HG03045 (cell line): ENCODE data around the gene NFIA.
"Not testable (repeated sequence)": the region's sequence is repeated elsewhere in the genome, so short reads cannot be mapped to it uniquely, and the experiment has no call there.

Experiments used
- ATAC-seq: cut with Tn5 transposase; IDR thresholded peaks from one replicate; pipeline ENCODE4 v1.9.1; 2021; ENCODE audit warnings: mild to moderate bottlenecking, moderate library complexity; ENCODE audit not compliant: unreplicated experiment

The NFIA gene

DNA sequence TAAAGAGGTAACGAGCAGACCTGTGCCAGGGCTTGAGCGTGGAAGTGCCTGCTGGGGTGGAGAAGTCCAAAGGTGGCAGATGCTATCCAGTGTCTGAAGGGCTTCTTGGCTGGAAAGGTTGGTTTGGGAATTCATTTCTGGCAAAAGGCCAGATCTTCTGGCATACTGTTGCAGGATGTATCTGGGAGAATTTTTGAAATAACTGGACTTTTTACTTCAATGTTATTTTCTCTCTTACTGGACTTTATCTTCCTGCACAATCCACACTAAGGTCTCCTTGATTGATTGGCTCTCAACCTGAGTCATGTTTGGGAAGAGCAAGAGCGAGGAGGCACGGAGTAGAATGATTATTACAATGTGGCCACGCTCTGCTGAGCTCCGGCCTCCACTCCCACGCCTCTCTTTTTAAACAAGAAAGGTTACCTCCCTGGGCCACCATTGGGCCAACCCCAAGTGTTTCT, 364.2 kb downstream of the NFIA start:
- ATAC-seq = no peak

DNA sequence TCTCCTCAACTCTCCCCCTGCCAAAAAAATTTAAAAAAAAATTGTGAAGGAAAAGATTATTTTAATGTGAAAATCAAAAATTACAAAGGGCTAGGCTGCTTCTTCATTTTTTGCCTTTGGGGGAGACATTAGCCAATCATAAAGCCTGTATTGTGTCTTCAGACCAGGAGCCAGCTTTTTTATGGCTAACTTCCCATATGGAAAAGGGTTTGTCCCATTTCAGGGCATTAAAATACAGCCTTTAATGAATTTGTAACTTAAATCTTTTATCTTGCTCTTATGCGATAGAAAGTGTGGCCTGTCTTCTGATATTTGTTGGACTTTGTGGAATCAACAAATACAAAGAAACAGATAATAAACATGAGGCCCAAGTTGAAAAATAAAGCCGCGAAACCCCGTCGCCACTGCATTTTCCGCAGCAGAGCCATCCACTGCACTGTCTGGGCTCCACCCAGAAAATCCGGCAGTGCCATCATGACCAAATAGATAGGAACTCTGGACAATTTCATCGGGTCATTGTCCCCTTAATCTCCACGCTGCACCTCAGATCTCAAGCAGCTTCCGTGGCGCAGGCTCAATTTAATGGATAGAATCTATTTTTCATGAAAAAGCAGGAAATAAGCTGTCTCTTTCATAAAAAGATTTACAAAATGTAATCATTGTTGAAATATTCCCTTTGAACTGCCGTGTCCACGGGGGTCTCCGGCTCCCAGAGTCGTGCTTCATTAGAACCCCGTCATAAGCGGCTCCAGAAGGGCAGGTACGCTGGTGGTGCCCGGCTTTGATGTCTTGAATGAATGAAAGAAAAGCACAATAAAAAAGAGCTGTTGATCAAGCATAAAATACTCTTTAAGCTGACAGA, 365.0 kb downstream of the NFIA start:
- no peak for ATAC-seq

DNA sequence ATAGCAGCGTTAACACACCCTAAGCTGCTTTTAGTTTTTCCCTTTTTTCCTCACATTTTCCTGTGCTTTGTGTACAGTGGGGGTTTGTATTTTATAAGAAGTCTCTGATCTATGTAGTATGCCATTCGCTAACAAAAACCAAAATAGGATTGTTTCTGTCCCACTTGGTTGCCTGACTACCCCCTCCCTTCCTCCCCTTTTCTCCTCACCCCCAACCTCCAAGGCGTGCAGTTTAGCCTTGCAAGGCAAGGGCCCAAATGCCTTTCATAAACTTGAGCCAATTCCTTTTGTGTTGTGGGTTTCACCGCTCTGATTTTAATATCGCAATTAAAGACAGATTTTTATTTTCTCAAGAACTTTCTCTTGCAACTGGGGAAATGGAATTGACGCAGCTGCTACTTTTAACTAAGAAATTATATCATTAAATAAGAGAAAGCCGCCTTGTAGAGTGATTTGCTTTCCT, 365.6 kb downstream of the NFIA start:
- ATAC-seq = no peak

DNA sequence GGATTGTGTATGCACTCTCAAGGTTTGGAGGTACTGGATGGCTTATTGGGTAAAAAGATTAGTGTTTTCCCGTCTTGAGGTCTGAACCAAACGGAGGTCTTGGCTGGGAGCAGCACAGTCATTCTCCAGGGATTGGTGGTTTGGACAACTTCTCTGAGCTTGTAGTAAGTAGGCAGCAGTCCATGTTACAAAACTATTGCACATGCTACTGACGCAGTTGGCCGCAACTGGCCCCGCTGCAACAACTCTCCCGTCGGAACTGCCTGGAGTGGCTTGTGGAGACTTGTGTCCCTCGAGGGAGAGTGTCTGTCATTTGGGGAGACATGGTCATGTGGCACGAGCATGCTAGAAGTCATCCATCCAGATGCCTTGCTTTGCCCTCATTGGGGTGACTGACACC, 366.6 kb downstream of the NFIA start:
- no peak for ATAC-seq

DNA sequence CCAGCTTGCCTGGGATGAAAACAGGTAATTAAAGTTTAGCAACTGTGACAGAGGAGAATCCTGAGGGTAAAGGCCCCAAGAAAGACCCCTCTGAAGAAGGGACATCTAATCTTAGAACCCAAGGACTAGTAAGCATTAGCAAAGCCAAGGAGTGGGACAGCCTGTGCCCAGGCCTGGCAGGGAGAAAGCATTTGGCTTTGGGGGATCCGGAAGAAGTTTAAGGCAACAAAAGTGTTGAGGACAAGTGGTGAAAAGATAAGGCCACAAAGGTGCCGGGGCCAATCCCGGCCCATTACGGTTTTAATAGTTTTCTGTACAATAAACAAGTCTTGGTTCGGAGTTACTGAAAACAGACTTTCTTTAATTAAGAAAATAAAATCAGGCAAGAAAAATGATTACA, 367.0 kb downstream of the NFIA start:
- ATAC-seq = no peak

DNA sequence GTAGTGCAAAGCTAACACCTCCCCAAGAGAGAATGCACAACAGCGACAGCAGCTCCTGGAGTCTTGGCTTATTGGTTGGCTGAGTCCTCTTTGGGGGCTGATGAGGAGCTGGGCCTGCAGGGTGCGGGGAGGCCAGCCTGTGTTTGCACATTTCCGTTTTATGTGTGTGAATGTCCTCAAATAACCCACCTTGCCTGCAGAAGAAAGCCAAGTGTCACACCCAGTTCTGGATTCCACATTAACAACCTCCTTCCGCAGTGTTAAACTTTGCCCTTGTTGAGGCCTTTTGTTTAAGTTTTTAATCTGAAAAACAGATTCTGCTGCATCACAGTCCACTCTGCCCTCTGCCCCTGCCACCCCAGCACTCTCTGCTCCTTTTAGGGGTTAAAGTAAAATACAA, 368.1 kb downstream of the NFIA start:
- no peak for ATAC-seq

DNA sequence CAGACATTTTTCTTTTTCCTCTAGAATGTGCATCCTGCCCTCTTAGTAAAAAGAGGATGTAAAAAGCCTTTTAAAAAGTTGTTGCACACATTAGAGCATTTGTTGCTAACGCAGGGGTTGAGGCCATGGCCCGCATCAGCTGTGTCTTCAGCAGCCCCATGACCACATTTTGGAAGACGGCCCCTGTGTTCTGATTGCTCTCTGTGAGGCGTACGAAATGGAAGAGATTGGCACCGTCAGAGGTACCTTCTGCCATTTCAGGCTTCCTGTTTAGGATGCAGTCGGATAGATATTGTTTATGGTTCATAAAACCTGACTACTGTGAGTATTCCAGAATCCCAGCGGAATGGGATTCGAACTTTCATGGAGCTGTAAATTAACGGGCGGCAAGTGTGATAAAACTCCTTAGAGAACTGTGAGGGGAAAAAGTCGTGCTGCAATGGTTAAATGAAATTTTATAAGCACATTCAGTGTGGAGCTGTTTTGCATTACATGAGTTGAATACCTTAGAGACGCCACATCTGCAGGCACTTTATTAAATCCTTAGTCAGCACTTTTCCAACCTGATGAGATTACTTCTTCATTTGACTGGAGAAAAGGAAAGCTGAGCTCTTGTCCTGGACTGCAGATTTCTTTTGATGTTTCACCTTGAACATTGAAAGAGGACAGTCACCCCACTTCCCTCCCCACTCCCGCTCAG, 368.7 kb downstream of the NFIA start:
- no peak for ATAC-seq

DNA sequence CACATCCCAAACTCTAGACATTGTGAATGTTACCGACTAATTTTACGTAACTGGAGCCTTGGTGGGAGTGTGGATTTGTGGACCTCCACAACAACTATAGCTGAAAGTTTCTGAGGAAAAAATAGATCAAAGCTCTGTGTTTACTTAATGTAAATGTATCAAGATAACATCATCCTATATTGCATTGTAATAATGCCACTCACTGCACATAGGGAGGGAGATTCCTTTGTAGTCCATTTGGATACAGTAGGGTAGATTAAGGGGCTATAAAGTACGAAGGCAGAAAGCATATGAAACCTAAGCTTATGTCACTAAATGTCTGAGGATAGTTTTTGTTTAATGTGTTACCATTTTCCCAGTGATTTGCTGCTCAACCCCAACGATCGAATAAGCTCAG, 369.2 kb downstream of the NFIA start:
- ATAC-seq = no peak

DNA sequence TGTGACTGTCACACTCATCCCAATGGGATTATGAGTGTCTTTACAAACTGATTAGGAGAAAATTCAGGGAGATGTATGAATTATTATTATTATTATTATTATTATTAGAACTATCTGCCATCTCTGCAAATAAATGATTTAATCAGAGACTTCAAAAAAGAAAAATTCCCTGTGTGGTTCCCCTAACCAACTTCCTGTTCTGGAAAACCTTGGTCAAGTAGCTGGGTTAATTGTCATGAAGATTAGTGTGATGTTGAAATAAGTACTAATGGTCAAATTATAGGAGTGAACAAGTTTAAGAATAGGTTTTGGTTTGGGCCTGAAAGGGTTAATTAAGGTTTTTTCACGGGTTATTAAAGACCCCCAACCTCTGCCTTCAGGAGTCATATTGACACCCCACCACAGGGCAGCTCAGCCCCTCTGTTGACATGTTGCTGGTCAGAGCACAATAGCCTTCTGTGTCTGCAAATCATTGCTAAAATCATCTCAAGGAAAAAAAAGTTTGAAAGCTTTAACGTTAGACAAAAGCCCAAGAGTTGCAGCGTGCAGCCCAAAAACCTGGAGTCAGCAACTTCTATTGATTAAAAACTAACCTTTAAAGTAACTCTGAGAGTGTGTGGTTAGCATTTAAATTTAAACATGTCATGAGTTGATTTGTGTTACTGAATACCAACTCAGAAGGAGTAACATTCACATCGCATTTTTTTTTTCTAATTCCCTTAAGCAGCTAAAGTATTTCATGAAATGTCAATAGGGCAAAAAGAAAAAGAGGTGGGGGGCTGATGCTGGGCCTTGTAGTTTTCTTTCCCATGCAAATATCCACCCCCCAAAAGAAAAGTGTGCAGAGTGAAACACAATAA, 370.0 kb downstream of the NFIA start:
- ATAC-seq = no peak

DNA sequence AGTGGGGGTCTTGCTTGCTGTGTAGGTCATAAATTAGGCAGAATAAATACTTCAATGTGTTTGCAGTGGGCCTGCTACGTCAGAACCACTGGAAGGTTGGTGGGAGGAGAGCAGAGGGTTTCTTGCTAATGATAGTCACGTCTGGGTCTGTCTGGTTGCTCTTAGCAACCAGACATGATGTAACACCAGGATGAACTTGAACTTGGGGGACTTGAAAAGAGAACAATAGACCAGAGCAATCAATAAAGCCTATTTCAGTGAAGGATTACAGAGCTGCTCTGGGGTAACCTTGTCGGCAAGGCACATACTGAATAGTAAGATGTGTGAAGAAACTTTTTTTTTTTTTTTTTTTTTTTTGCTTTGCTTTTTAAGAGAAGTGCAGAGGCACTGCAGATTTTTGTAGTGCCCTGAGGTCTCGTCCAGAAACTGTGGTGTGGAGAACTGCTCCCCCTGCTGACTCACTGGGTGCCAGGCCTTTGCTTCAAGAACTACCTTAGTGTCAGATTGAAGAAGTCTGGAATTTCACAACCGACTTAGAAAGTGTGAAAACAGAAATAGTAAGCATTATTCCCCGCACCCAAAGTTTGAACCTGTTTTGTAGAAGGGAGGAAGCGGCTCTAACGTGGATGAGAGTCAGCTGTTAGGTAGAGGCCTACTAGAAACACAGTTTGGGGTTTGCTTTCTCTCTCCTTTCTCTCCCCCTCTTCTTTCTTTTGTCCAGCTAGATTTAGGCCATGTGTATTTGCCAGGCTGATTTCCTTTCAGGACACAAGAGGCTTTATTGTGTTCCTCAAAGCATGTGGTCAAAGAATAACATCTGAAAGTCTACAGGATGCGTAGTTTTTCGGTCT, 371.0 kb downstream of the NFIA start:
- peak; percentile 90 for ATAC-seq

DNA sequence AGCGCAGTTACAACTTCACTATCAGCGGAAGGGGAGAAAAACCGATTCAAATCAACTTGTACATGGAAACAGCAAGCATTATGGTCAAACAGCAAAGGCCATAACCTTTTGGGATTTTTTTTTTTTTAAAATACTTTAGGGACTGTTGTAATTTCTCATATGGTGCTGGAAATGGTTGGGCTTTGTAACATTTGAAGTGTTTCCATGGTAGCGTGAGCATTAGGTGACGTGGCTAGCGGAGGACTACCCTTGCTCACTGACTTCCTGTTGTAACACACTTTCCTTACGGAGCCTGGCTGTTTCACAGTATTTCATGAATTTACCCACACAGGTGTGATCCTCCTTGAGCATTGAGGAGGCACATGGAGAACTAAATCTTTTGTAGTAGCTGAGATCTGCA, 373.0 kb downstream of the NFIA start:
- ATAC-seq = no peak

DNA sequence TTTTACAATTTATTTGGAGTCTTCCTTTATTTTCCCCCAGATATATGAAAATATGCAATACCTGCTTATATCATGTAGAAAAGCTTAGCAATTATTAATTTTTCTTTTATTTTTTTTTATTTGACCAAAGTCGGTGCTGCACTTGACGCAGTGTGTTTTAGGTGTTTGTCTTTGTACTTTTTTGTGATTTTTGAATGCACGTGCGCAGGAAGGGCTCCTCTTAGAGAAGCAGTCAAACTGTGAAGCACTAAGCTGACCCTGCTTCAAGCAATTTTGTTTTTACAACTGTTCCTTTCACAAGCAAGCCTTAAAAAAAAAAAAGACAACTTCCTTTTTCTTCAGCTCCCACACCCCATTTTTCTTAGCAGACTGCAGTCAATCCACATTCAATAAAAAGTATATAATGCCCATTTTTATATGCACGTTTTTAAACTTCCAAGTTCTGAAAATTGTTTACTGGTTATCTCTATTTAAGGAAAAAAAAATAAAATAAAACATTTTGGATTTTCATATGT, 375.2 kb downstream of the NFIA start:
- ATAC-seq = no peak

DNA sequence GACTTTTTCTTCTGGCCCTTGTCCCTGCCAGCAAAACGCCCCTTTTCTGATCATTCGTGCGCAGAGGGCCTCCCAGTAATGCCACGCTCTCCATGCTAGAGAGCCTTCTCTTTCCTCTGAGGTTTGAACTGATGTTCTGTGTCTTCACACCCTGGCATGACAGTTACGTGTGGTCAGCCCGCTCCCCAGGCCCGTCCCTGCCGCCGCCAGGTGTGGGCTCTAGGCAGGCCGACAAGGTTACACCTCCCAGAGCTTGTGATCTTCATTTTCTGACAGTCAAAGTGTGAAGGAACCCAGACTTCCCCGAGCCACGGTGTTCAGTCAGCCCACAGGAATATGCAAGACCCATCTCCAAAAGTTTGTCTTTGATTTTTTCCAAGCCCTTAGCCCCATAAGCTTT, 377.0 kb downstream of the NFIA start:
- no peak for ATAC-seq

DNA sequence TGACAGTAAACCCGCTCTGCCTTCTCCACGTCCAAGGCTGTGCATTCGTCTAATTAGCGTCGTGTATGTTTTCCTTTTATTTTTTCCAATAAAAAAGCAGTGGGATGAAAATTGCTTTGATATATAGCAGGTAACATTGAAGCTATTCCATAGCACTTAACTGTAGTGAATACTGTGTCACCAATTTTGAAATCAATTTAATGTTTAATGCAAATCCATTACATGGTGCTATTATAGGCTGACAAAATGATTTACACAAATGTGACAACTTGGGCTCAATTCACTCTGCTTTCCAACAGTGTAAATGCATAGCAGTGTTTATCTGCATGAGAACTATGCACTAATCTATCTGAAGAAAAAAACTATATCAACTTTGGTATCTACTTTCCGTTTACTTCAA, 377.8 kb downstream of the NFIA start:
- ATAC-seq = no peak

DNA sequence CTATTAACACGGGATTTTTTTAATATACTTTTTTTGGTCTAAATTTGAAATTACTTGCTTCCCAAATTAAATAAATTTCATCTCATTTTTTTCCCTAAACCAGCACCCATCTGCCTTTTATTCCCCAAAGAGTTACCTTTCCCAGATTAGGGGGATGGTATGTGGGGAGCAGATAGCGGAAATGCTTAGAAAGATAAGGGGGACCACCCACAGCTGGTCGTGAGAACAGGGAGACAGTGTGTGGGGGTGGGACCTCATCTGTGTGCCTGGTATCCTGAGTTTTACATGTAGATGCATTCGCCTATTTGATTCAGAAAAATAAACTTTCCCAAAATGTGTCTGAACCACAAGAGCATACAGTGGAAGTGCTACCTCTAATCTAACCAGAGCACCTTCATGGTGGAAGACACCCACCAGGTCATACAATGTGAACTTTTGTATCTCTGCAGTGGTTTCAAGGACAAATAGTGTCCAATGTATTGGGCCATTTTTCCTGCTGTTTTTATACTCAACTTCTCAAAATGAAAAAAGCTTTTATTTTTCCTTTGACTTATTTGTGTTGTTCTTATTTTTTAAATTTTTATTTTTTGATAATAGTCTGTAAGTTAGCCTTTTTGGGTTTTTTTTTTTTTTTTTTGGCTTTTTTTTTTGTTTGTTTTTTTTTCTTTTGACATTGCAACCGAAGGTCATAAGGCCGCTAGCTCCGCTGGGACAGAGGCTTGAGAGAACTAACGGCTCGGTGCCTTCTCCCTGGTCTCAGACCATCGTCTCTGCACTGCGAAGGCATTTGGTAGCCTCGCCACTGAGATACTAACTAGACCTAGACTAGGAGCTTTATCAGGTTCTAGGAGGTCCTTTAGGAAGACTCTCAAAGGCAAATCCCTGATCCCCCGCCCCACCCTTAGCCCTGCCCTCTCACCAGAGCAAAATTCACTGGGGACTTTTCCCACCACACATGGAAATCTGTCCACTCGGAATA, 379.3 kb downstream of the NFIA start:
- no peak for ATAC-seq

DNA sequence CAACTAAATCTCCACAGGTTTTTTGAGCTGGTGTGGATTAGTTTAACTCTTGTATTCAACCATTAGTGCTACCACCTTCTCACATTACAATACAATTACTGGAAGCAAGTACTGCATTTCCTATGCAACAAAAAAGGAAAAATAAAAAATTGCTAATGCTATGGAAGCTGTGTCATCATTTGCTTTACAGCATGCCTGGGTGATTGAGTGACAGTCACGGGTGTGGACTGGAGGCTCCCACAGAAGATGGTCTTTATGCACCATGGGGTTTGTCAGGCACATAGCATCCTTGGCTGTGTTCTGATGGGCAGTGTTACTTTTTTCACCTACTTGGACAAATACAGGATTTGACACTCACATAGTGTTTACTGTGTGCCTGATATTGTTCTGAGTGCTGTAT, 380.3 kb downstream of the NFIA start:
- ATAC-seq = no peak

DNA sequence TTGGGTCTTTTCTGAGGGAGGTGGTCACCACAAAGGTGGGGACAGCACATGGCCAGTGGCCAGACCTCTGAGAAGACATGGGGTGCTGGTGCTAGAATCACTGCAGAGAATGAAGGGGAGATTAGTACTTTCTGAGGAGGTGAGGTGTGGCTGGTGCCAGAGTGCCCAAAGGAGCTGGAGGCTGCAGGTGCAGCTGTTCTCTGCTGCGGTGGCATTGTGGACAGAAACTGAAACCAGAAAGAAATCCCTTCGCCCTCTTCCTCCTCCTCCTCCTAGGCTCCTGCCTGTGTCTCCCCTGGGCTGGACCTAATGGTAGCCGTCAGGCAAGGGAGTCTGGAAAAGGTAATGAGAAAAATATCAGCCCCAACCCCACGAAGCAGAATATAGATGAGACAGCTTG, 380.9 kb downstream of the NFIA start:
- no peak for ATAC-seq

DNA sequence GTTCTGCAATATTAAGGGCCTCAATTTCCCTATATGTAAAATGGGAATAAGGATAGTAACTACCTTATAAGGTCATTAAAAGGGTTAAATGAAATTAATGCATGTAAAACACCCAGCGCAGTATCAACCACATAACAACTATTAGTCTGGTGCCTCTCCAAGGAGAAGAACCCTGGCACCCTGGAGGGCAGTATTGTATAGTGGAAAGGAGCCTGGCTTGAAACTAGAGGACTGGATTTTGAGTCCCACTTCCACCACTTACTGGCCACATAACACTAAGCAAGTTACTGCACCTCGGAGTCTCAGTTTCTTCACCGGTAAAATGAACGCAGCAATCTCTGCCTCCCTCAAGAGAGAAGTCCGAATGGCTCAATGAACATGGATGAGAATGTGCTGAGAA, 385.5 kb downstream of the NFIA start:
- not testable (repeated sequence) for ATAC-seq

DNA sequence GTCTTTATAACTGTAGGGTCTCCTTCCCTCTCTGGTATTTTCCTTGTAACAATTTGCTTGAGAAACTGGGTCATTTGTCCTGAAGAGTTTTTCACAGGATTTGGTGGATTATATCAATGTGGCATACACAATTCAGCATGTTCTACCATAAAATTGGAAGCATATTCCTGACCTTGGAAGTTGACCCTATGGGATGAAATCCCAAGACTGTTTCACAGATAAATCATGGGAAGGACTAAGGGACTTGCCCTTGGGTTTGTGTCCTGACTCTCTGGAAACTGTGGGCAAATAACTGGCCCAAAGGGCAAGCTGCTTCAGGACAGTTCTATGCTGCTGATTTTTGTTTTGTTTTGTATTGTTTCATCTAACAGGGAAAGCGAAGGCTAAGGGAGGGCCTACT, 387.0 kb downstream of the NFIA start:
- ATAC-seq = no peak
